Non-pigmented ciliary epithelial cell (primary cell): ENCODE results near the gene ITGAL.

Experiments used
- DNase-seq: peaks from one replicate; pipeline ENCODE4 v3.0.0-alpha.2; 2010; ENCODE audit warnings: low read depth

Gene ITGAL

GRCh38 chr16:30541502-30542329 lies 69.2 kb downstream of the ITGAL start:
- DNase-seq, result no peak

GRCh38 chr16:30543067-30543466 lies 70.5 kb downstream of the ITGAL start:
- no peak for DNase-seq

GRCh38 chr16:30546115-30546514 lies 73.6 kb downstream of the ITGAL start:
- DNase-seq, result no peak

GRCh38 chr16:30548416-30549253 lies 76.1 kb downstream of the ITGAL start:
- no peak for DNase-seq

GRCh38 chr16:30551781-30552180 lies 79.2 kb downstream of the ITGAL start:
- DNase-seq, result no peak

GRCh38 chr16:30552956-30553355 lies 80.4 kb downstream of the ITGAL start:
- no peak for DNase-seq

- DNase-seq, result no peak
These were observed 80.9 kb downstream of the ITGAL start for GRCh38 chr16:30553393-30553899.

- no peak for DNase-seq
These were observed 82.2 kb downstream of the ITGAL start for GRCh38 chr16:30554557-30555314.

- DNase-seq, result no peak
These were observed 83.0 kb downstream of the ITGAL start for GRCh38 chr16:30555315-30556124.

GRCh38 chr16:30556125-30556473 lies 83.6 kb downstream of the ITGAL start:
- no peak for DNase-seq

GRCh38 chr16:30557707-30557956 lies 85.1 kb downstream of the ITGAL start:
- DNase-seq, result no peak

GRCh38 chr16:30557957-30558788 lies 85.6 kb downstream of the ITGAL start, which contains the start of gene ZNF764:
ZNF764 (minus strand) TSS chr16:30558374; CDS start chr16:30558182, 192 bp downstream.
- DNase-seq, result peak; percentile 88

GRCh38 chr16:30558789-30559377 lies 86.3 kb downstream of the ITGAL start:
- no peak for DNase-seq

- DNase-seq, result no peak
These were observed 87.1 kb downstream of the ITGAL start for GRCh38 chr16:30559690-30560089.

GRCh38 chr16:30561089-30561816 lies 88.7 kb downstream of the ITGAL start:
- DNase-seq, result no peak

- DNase-seq, result no peak
These were observed 89.5 kb downstream of the ITGAL start for GRCh38 chr16:30562021-30562420.

GRCh38 chr16:30565526-30565925 lies 93.0 kb downstream of the ITGAL start:
- DNase-seq, result no peak

GRCh38 chr16:30565984-30566383 lies 93.4 kb downstream of the ITGAL start:
- DNase-seq, result no peak

GRCh38 chr16:30566531-30566930 lies 94.0 kb downstream of the ITGAL start:
- DNase-seq, result no peak
